H9 (cell line): ENCODE results near the gene BOLA3. TPM values are rescaled to one million over a fixed set of nuclear protein-coding genes. Genes with fewer than 3 reads are reported as not detected.
A peak's percentile ranks its signal among the peaks of the same experiment; 100 is the strongest.

Experiments used
- DNase-seq: peaks from one replicate; pipeline ENCODE4 v3.0.0-alpha.2; 2017
- H2AFZ ChIP-seq: one replicate; pipeline ENCODE4 v1.6.1; 2013; ENCODE audit warnings: mild to moderate bottlenecking, low read length, control low read depth, moderate library complexity
- H2AK5ac ChIP-seq: 2 replicates; pipeline ENCODE4 v1.6.1; 2013; ENCODE audit warnings: low read length, control low read depth, mixed read lengths; ENCODE audit not compliant: insufficient read length
- H2BK120ac ChIP-seq: one replicate; pipeline ENCODE4 v1.6.1; 2013; ENCODE audit warnings: low read depth, mild to moderate bottlenecking, low read length, control low read depth, inconsistent platforms; ENCODE audit not compliant: poor library complexity, severe bottlenecking
- H2BK12ac ChIP-seq: 2 replicates; pipeline ENCODE4 v1.6.1; 2013; ENCODE audit warnings: low read length, control low read depth, mixed read lengths, low read depth; ENCODE audit not compliant: insufficient read length
- H2BK15ac ChIP-seq: 2 replicates; pipeline ENCODE4 v1.6.1; 2013; ENCODE audit warnings: low read depth, low read length, control low read depth
- H2BK20ac ChIP-seq: one replicate; pipeline ENCODE4 v1.6.1; 2013; ENCODE audit warnings: low read depth, mild to moderate bottlenecking, low read length, control low read depth, inconsistent platforms; ENCODE audit not compliant: poor library complexity, severe bottlenecking
- H2BK5ac ChIP-seq: 2 replicates; pipeline ENCODE4 v1.6.1; 2013; ENCODE audit warnings: low read length, control low read depth, mixed read lengths; ENCODE audit not compliant: insufficient read length
- H3K14ac ChIP-seq: 2 replicates; pipeline ENCODE4 v1.6.1; 2013; ENCODE audit warnings: low read length, control low read depth; ENCODE audit not compliant: insufficient read depth
- H3K18ac ChIP-seq: 2 replicates; pipeline ENCODE4 v1.6.1; 2013; ENCODE audit warnings: low read depth, mild to moderate bottlenecking, mixed read lengths, low read length, control low read depth; ENCODE audit not compliant: insufficient read length
- H3K23ac ChIP-seq: 2 replicates; pipeline ENCODE4 v1.6.1; 2013; ENCODE audit warnings: low read length, control low read depth, mixed read lengths, low read depth; ENCODE audit not compliant: insufficient read length
- H3K23me2 ChIP-seq: 2 replicates; pipeline ENCODE4 v1.6.1; 2013; ENCODE audit warnings: low read depth, mild to moderate bottlenecking, mixed read lengths, low read length, control low read depth; ENCODE audit not compliant: insufficient read length, poor library complexity, severe bottlenecking
- H3K27ac ChIP-seq: 2 replicates; pipeline ENCODE4 v1.5.1; 2013; ENCODE audit warnings: low read length, control low read depth, mixed read lengths, low read depth; ENCODE audit not compliant: insufficient read length
- H3K27me3 ChIP-seq: 2 replicates; pipeline ENCODE4 v1.6.1; 2013; ENCODE audit warnings: low read length, control low read depth, inconsistent platforms; ENCODE audit not compliant: insufficient read depth
- H3K4ac ChIP-seq: 2 replicates; pipeline ENCODE4 v1.6.1; 2013; ENCODE audit warnings: low read depth, mild to moderate bottlenecking, control low read depth, inconsistent platforms, low read length, moderate library complexity
- H3K4me1 ChIP-seq: 2 replicates; pipeline ENCODE4 v1.6.1; 2013; ENCODE audit warnings: low read length, control low read depth, inconsistent platforms; ENCODE audit not compliant: insufficient read depth
- H3K4me2 ChIP-seq: 2 replicates; pipeline ENCODE4 v1.6.1; 2013; ENCODE audit warnings: low read length, control low read depth, mixed read lengths; ENCODE audit not compliant: insufficient read length, insufficient read depth
- H3K56ac ChIP-seq: 2 replicates; pipeline ENCODE4 v1.6.1; 2013; ENCODE audit warnings: low read depth, mild to moderate bottlenecking, mixed read lengths, low read length, control low read depth; ENCODE audit not compliant: insufficient read length
- H3K79me1 ChIP-seq: 2 replicates; pipeline ENCODE4 v1.6.1; 2013; ENCODE audit warnings: low read depth, mild to moderate bottlenecking, moderate library complexity, low read length, control low read depth, inconsistent platforms; ENCODE audit not compliant: insufficient read depth, poor library complexity, severe bottlenecking
- H3K79me2 ChIP-seq: 2 replicates; pipeline ENCODE4 v1.6.1; 2013; ENCODE audit warnings: low read length, control low read depth, inconsistent platforms; ENCODE audit not compliant: insufficient read depth
- H3K9ac ChIP-seq: 2 replicates; pipeline ENCODE4 v1.6.1; 2013; ENCODE audit warnings: low read length, control low read depth, mixed read lengths; ENCODE audit not compliant: insufficient read length; ENCODE audit errors: extremely low read depth
- H3K9me3 ChIP-seq: one replicate; pipeline ENCODE4 v1.6.1; 2013; ENCODE audit warnings: low read depth, low read length, inconsistent platforms; ENCODE audit not compliant: control insufficient read depth
- H3T11ph ChIP-seq: one replicate; pipeline ENCODE4 v1.6.1; 2013; ENCODE audit warnings: mild to moderate bottlenecking, low read length, control low read depth, inconsistent platforms
- H4K20me1 ChIP-seq: one replicate; pipeline ENCODE4 v1.6.1; 2013; ENCODE audit not compliant: control insufficient read depth, insufficient read length, insufficient read depth
- H4K5ac ChIP-seq: 2 replicates; pipeline ENCODE4 v1.6.1; 2013; ENCODE audit warnings: low read depth, mild to moderate bottlenecking, mixed read lengths, low read length, control low read depth; ENCODE audit not compliant: insufficient read length
- H4K8ac ChIP-seq: replicated peaks from 2 replicates; pipeline ENCODE4 v1.6.1; 2013; ENCODE audit warnings: low read length, control low read depth, mixed read lengths, low read depth; ENCODE audit not compliant: insufficient read length
- H4K91ac ChIP-seq: 2 replicates; pipeline ENCODE4 v1.6.1; 2013; ENCODE audit warnings: low read depth, mild to moderate bottlenecking, moderate library complexity, mixed read lengths, low read length, control low read depth; ENCODE audit not compliant: insufficient read length
- H3K27ac Mint-ChIP-seq, 3 experiments: 2 replicates in 2 of 3; 3 replicates in 1 of 3; pipeline ENCODE4 v1.8.0; 2020 to 2021; ENCODE audit warnings: mixed read lengths in 3 of 3, mild to moderate bottlenecking in 1 of 3, moderate library complexity in 1 of 3
- H3K27me3 Mint-ChIP-seq: 2 replicates; pipeline ENCODE4 v1.8.0; 2021; ENCODE audit warnings: low read depth, mild to moderate bottlenecking, moderate library complexity, mixed read lengths
- H3K36me3 Mint-ChIP-seq, 3 experiments: 2 replicates in 2 of 3; 3 replicates in 1 of 3; pipeline ENCODE4 v1.8.0; 2020 to 2021; ENCODE audit warnings: low read depth in 3 of 3, mixed read lengths in 3 of 3; ENCODE audit not compliant: insufficient read depth in 1 of 3
- H3K4me1 Mint-ChIP-seq, 2 experiments: 2 replicates each; pipeline ENCODE4 v1.8.0; 2020; ENCODE audit warnings: mixed read lengths in 2 of 2
- H3K4me3 Mint-ChIP-seq, 2 experiments: 2 replicates in 1 of 2; 3 replicates in 1 of 2; pipeline ENCODE4 v1.8.0; 2020 to 2021; ENCODE audit warnings: mild to moderate bottlenecking in 2 of 2, mixed read lengths in 2 of 2, moderate library complexity in 1 of 2
- H3K9me3 Mint-ChIP-seq, 2 experiments: 2 replicates in 1 of 2; 3 replicates in 1 of 2; pipeline ENCODE4 v1.8.0; 2020; ENCODE audit warnings: mild to moderate bottlenecking in 2 of 2, mixed read lengths in 2 of 2, moderate library complexity in 1 of 2
- WGBS: extraction: QIAGEN DNeasy Blood & Tissue Kit; methylation state at CpG from one replicate; pipeline ENCODE4 v1.1.7; 2013; ENCODE audit warnings: missing lambda C conversion rate, low lambda C conversion rate, mixed read lengths; ENCODE audit not compliant: insufficient read length; ENCODE audit errors: extremely low coverage; 5-methylcytosine and 5-hydroxymethylcytosine counted together
- total RNA-seq: library from RNA; stranded (reverse); gene quantifications from 2 replicates; pipeline ENCODE4 v1.2.1, GENCODE V29; 2021
- TF ChIP-seq, protein P1 (sequence below): fragments of 200-600 bp; sonication (generic); conservative IDR thresholded peaks from 3 replicates; pipeline ENCODE4 v1.8.0; 2021; ENCODE audit warnings: antibody characterized with exemption, mild to moderate bottlenecking

BOLA3 gene
- total RNA-seq, 1 experiment from 2014 or later: 45.0 TPM

- TF ChIP-seq, protein P1, sequence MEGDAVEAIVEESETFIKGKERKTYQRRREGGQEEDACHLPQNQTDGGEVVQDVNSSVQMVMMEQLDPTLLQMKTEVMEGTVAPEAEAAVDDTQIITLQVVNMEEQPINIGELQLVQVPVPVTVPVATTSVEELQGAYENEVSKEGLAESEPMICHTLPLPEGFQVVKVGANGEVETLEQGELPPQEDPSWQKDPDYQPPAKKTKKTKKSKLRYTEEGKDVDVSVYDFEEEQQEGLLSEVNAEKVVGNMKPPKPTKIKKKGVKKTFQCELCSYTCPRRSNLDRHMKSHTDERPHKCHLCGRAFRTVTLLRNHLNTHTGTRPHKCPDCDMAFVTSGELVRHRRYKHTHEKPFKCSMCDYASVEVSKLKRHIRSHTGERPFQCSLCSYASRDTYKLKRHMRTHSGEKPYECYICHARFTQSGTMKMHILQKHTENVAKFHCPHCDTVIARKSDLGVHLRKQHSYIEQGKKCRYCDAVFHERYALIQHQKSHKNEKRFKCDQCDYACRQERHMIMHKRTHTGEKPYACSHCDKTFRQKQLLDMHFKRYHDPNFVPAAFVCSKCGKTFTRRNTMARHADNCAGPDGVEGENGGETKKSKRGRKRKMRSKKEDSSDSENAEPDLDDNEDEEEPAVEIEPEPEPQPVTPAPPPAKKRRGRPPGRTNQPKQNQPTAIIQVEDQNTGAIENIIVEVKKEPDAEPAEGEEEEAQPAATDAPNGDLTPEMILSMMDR: no peak
- no peak overlapping the region for H3K4ac ChIP-seq
- H2AK5ac ChIP-seq: no peak overlapping the region
- H4K5ac ChIP-seq: no peak overlapping the region
- H2BK12ac ChIP-seq: no peak overlapping the region
- H2BK20ac ChIP-seq: no peak overlapping the region
- H3K18ac ChIP-seq: no peak overlapping the region
- H3K36me3 Mint-ChIP-seq: peaks cover 0 to 8% (median 5%) of the 10 kb centered on the region in 3 experiments; a peak in 3 of 7 replicates
- H3K14ac ChIP-seq: no peak overlapping the region
- no CpG with 5 or more reads among the region's 12 CpGs for WGBS
- no peak overlapping the region for H3K9ac ChIP-seq
- H2BK5ac ChIP-seq: no peak overlapping the region
- H3K79me1 ChIP-seq: no peaks in the 10 kb centered on the region
- no peaks in the 10 kb centered on the region for H3K27me3 ChIP-seq
- H3K4me2 ChIP-seq: peak overlapping the region; percentile 36
- no peak overlapping the region for H3K27ac ChIP-seq
- H3K4me1 ChIP-seq: no peaks in the 10 kb centered on the region; the same call in 1 of the 2 replicates
- peaks cover 27 to 30% of the 10 kb centered on the region in 2 experiments for H3K4me1 Mint-ChIP-seq
- H3K9me3 Mint-ChIP-seq: no peaks in the 10 kb centered on the region
- no peak overlapping the region for H3T11ph ChIP-seq
- no peaks in the 10 kb centered on the region for H3K27me3 Mint-ChIP-seq
- no peak overlapping the region for H2BK15ac ChIP-seq
- H4K20me1 ChIP-seq: no peaks in the 10 kb centered on the region
- H4K91ac ChIP-seq: no peak overlapping the region
- H3K23ac ChIP-seq: no peak overlapping the region
- no peak for DNase-seq
- no peaks in the 10 kb centered on the region for H3K9me3 ChIP-seq
- no peak overlapping the region for H4K8ac ChIP-seq
- H3K56ac ChIP-seq: no peak overlapping the region
- H3K4me3 Mint-ChIP-seq: peak overlapping the region; percentile 2 to 36; a peak in 3 of 5 replicates
- peak overlapping the region in 2 of 3 experiments; percentile 60 to 75; a peak in 3 of 7 replicates for H3K27ac Mint-ChIP-seq
- no peak overlapping the region for H2BK120ac ChIP-seq
- H2AFZ ChIP-seq: no peak overlapping the region
- H3K23me2 ChIP-seq: no peaks in the 10 kb centered on the region
- no peaks in the 10 kb centered on the region for H3K79me2 ChIP-seq
Observed at GRCh38 chr2:74107071-74107470, 40.6 kb downstream of the BOLA3 start.
